Neural crest cell (in vitro differentiated cells): ENCODE results near the gene MUC5B. TPM values are rescaled to one million over a fixed set of nuclear protein-coding genes. Genes with fewer than 3 reads are reported as not detected.

ENCODE experiments used
- DNase-seq: peaks from one replicate; pipeline ENCODE4 v3.0.0; 2021; ENCODE audit warnings: low read depth, mixed read lengths, low spot score
- H3K27ac Mint-ChIP-seq: one replicate; pipeline ENCODE4 v1.8.0; 2021; ENCODE audit warnings: mild to moderate bottlenecking, mixed read lengths; ENCODE audit not compliant: unreplicated experiment
- H3K27me3 Mint-ChIP-seq: 2 replicates; pipeline ENCODE4 v1.8.0; 2021; ENCODE audit warnings: low read depth, mild to moderate bottlenecking, mixed read lengths
- H3K36me3 Mint-ChIP-seq: 2 replicates; pipeline ENCODE4 v1.8.0; 2021; ENCODE audit warnings: low read depth, mild to moderate bottlenecking, mixed read lengths
- H3K4me1 Mint-ChIP-seq: 2 replicates; pipeline ENCODE4 v1.8.0; 2021; ENCODE audit warnings: mixed read lengths
- H3K4me3 Mint-ChIP-seq: one replicate; pipeline ENCODE4 v1.8.0; 2021; ENCODE audit warnings: mild to moderate bottlenecking, mixed read lengths
- H3K9me3 Mint-ChIP-seq: 2 replicates; pipeline ENCODE4 v1.8.0; 2021; ENCODE audit warnings: mixed read lengths
- CTCF ChIP-seq: fragments of 200-600 bp; sonication (generic); conservative IDR thresholded peaks from 2 replicates; pipeline ENCODE4 v1.5.0; 2021; ENCODE audit warnings: antibody characterized with exemption, mild to moderate bottlenecking
- total RNA-seq: library from RNA; stranded (reverse); gene quantifications from 2 replicates; pipeline ENCODE4 v1.2.1, GENCODE V29; 2021

The MUC5B gene
- total RNA-seq, 1 donor from 2014 or later = 0.42 TPM

- Mint-ChIP-seq H3K4me3 (no peak overlapping the region), H3K27ac (no peak overlapping the region), H3K9me3 (no peaks in the 10 kb centered on the region), H3K36me3 (no peaks in the 10 kb centered on the region), H3K4me1 (no peaks in the 10 kb centered on the region), H3K27me3 (no peaks in the 10 kb centered on the region)
- no peak for DNase-seq
- no peak for TF ChIP-seq CTCF
Measured at GRCh38 chr11:1230456-1231395, 7.9 kb downstream of the MUC5B start.

- H3K9me3 Mint-ChIP-seq = no peaks in the 10 kb centered on the region
- no peak for TF ChIP-seq CTCF
- no peak overlapping the region for H3K4me3 Mint-ChIP-seq
- H3K36me3 Mint-ChIP-seq = no peaks in the 10 kb centered on the region
- H3K4me1 Mint-ChIP-seq = no peaks in the 10 kb centered on the region
- no peak overlapping the region for H3K27ac Mint-ChIP-seq
- H3K27me3 Mint-ChIP-seq = no peaks in the 10 kb centered on the region
- DNase-seq = no peak
Measured at GRCh38 chr11:1231396-1232020, 8.6 kb downstream of the MUC5B start.

- H3K36me3 Mint-ChIP-seq = no peaks in the 10 kb centered on the region
- no peaks in the 10 kb centered on the region for H3K27me3 Mint-ChIP-seq
- no peak for TF ChIP-seq CTCF
- no peak overlapping the region for H3K4me3 Mint-ChIP-seq
- H3K4me1 Mint-ChIP-seq = no peaks in the 10 kb centered on the region
- no peak overlapping the region for H3K27ac Mint-ChIP-seq
- no peaks in the 10 kb centered on the region for H3K9me3 Mint-ChIP-seq
- DNase-seq = no peak
Measured at GRCh38 chr11:1232021-1232882, 9.4 kb downstream of the MUC5B start.

GRCh38 chr11:1232883-1233321 lies 10.0 kb downstream of the MUC5B start:
- H3K4me1 Mint-ChIP-seq = no peaks in the 10 kb centered on the region
- H3K27me3 Mint-ChIP-seq = no peaks in the 10 kb centered on the region
- no peak overlapping the region for H3K4me3 Mint-ChIP-seq
- H3K36me3 Mint-ChIP-seq = no peaks in the 10 kb centered on the region
- DNase-seq = no peak
- no peaks in the 10 kb centered on the region for H3K9me3 Mint-ChIP-seq
- TF ChIP-seq CTCF = no peak
- no peak overlapping the region for H3K27ac Mint-ChIP-seq

GRCh38 chr11:1233351-1234053 lies 10.6 kb downstream of the MUC5B start:
- no peak overlapping the region for H3K4me3 Mint-ChIP-seq
- no peak overlapping the region for H3K27ac Mint-ChIP-seq
- H3K27me3 Mint-ChIP-seq = no peaks in the 10 kb centered on the region
- DNase-seq = no peak
- no peak for TF ChIP-seq CTCF
- no peaks in the 10 kb centered on the region for H3K4me1 Mint-ChIP-seq
- H3K9me3 Mint-ChIP-seq = no peaks in the 10 kb centered on the region
- no peaks in the 10 kb centered on the region for H3K36me3 Mint-ChIP-seq
